Fibroblast of lung (primary cell): ENCODE results near the gene HS3ST1. TPM values are rescaled to one million over a fixed set of nuclear protein-coding genes. Genes with fewer than 3 reads are reported as not detected.
"Not testable (repeated sequence)": the region's sequence is repeated elsewhere in the genome, so short reads cannot be mapped to it uniquely, and the experiment has no call there.

ENCODE experiments used
- DNase-seq, 2 donors: peaks; one replicate each; pipeline versions ENCODE4 v3.0.0 to v3.0.0-alpha.2; 2010; ENCODE audit warnings: low read depth in 2 of 2
- H2AFZ ChIP-seq: 2 replicates; pipeline ENCODE4 v1.5.1; 2012; ENCODE audit warnings: low read length, control low read depth, inconsistent platforms
- H3K27ac ChIP-seq: 2 replicates; pipeline ENCODE4 v1.5.1; 2011; ENCODE audit warnings: low read length, control low read depth; ENCODE audit not compliant: insufficient read depth
- H3K27me3 ChIP-seq: 2 replicates; pipeline ENCODE4 v1.5.1; 2011; ENCODE audit warnings: mild to moderate bottlenecking, low read length; ENCODE audit not compliant: control insufficient read depth, insufficient read depth
- H3K36me3 ChIP-seq: 2 replicates; pipeline ENCODE4 v1.5.1; 2011; ENCODE audit warnings: low read length; ENCODE audit not compliant: control insufficient read depth, insufficient read depth
- H3K4me1 ChIP-seq: 2 replicates; pipeline ENCODE4 v1.5.1; 2011; ENCODE audit warnings: low read length; ENCODE audit not compliant: control insufficient read depth, insufficient read depth; ENCODE audit errors: extremely low read depth
- H3K4me2 ChIP-seq: 2 replicates; pipeline ENCODE4 v1.5.1; 2011; ENCODE audit warnings: low read length, control low read depth; ENCODE audit not compliant: insufficient read depth; ENCODE audit errors: extremely low read depth
- H3K4me3 ChIP-seq, 4 experiments: fragments of 200-600 bp in 1 of 4; sonication (generic) in 1 of 4; replicated peaks in 1 of 4; 2 replicates each; pipeline ENCODE4 v1.5.1; 2011 to 2016; ENCODE audit warnings: low read length in 4 of 4, low read depth in 3 of 4, mild to moderate bottlenecking in 3 of 4, control low read depth in 2 of 4, inconsistent platforms in 1 of 4, mixed read lengths in 1 of 4; ENCODE audit not compliant: insufficient read depth in 1 of 4; ENCODE audit errors: control extremely low read depth in 1 of 4
- H3K79me2 ChIP-seq: 2 replicates; pipeline ENCODE4 v1.5.1; 2012; ENCODE audit warnings: mild to moderate bottlenecking, low read length, inconsistent platforms; ENCODE audit not compliant: control insufficient read depth, insufficient read depth
- H3K9ac ChIP-seq: 2 replicates; pipeline ENCODE4 v1.5.1; 2011; ENCODE audit warnings: mild to moderate bottlenecking, low read length, control low read depth; ENCODE audit not compliant: insufficient read depth
- H3K9me3 ChIP-seq: 2 replicates; pipeline ENCODE4 v1.5.1; 2012; ENCODE audit warnings: low read depth, low read length; ENCODE audit not compliant: control insufficient read depth, insufficient read depth
- H4K20me1 ChIP-seq: 2 replicates; pipeline ENCODE4 v1.5.1; 2011; ENCODE audit warnings: low read length; ENCODE audit not compliant: control insufficient read depth, insufficient read depth; ENCODE audit errors: extremely low read depth
- EZH2 ChIP-seq: IDR thresholded peaks from 2 replicates; pipeline ENCODE4 v1.5.1; 2012; ENCODE audit warnings: low read length, control low read depth, mild to moderate bottlenecking; ENCODE audit errors: missing control alignments
- polyA plus RNA-seq, 2 donors: library from polyadenylated mRNA; depleted of rRNA in 1 of 2; stranded (reverse) in 1 of 2; unstranded in 1 of 2; fragments of >200 nt; gene quantifications; 2 replicates each; pipeline ENCODE4 v1.2.1, GENCODE V29; 2011 to 2012; ENCODE audit warnings: missing spikeins in 1 of 2
- total RNA-seq: library from RNA; depleted of rRNA; stranded (reverse); fragments of >200 nt; gene quantifications from 2 replicates; pipeline ENCODE4 v1.2.1, GENCODE V29; 2014
- TF ChIP-seq, protein P1 (sequence below), 2 donors: IDR thresholded peaks in 1 of 2; conservative IDR thresholded peaks in 1 of 2; 1 replicate in 1 of 2; 2 replicates in 1 of 2; pipeline ENCODE4 v1.5.1; 2011 to 2012; ENCODE audit warnings: low read length in 2 of 2, control low read depth in 1 of 2, inconsistent platforms in 1 of 2, low read depth in 1 of 2, mild to moderate bottlenecking in 1 of 2

Gene HS3ST1
- total and polyA plus RNA-seq, 2 donors (not counting 1 experiment from before 2014, with no cell fraction given): 0.01 TPM; not detected in 1

DNA sequence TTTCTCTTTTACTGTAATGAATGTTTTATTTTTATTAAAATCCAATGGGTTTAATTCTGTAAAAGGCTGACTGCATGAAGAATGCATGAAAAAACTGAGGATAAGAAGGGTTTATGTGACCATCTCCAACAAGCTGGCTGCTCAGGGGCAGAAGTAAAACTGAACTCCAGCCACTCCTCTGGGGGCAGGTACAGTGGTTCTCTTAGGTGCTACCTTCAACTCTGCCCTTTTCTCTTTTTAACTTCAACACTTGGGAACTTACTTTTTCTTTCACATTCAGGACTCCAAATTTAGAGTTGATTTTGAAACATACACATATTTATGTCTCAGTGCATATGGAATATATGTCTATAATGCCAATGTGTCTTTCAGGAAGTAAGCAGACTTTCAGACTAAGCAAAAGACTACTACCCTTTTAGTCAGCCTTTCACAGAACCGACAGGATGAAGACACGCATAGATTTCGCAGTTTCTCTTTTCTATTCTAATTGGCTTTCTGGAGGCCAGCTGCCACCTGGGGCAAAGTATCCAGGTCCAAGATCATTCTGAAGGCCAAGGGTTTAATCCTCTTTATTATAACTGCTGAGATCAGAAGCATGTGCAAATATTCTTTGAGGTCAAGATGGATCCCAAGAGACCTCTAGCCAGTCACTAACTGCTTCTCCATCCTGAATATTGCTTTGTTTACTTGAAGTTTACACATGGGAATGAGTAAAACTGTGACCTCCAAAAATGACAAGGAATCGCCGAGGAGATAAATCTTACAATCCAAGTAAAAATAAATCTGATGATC, 30.7 kb downstream of the HS3ST1 start:
- Histone ChIP-seq H2AFZ (no peak overlapping the region), H3K4me1 (no peaks in the 10 kb centered on the region), H3K79me2 (no peaks in the 10 kb centered on the region), H3K9me3 (no peaks in the 10 kb centered on the region), H3K9ac (no peak overlapping the region), H3K27me3 (no peaks in the 10 kb centered on the region), H4K20me1 (no peaks in the 10 kb centered on the region), H3K4me2 (no peak overlapping the region), H3K27ac (no peak overlapping the region), H3K4me3 (no peak overlapping the region), H3K36me3 (no peaks in the 10 kb centered on the region)
- no peak for DNase-seq
- no peak for TF ChIP-seq EZH2
- TF ChIP-seq, protein P1, sequence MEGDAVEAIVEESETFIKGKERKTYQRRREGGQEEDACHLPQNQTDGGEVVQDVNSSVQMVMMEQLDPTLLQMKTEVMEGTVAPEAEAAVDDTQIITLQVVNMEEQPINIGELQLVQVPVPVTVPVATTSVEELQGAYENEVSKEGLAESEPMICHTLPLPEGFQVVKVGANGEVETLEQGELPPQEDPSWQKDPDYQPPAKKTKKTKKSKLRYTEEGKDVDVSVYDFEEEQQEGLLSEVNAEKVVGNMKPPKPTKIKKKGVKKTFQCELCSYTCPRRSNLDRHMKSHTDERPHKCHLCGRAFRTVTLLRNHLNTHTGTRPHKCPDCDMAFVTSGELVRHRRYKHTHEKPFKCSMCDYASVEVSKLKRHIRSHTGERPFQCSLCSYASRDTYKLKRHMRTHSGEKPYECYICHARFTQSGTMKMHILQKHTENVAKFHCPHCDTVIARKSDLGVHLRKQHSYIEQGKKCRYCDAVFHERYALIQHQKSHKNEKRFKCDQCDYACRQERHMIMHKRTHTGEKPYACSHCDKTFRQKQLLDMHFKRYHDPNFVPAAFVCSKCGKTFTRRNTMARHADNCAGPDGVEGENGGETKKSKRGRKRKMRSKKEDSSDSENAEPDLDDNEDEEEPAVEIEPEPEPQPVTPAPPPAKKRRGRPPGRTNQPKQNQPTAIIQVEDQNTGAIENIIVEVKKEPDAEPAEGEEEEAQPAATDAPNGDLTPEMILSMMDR (conservative IDR thresholded peaks at IDR 0.05 in 1 of 2, IDR thresholded peaks at IDR 0.05 in 1 of 2; ENCODE audit: low read depth in 1 of 2, low read length in 2 of 2): no peak

DNA sequence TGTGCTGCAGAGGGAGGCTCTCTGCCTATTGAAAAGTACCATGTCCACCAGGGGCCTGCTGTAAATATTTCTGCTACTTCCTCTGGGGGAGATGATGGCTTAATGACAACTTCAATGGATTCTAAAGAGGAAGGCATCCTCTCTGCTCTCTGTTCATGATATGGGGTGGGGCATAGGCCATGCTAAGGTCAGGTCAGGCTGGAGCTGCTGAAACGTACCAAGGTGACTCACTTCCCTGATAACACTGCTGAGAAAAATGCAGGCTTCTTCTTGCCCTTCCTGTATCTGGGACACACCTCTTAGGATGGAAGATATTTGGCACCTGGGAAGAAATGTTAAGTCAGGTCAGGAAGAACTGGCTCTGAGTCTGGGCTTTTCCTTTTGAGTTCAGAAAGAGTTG, 31.5 kb downstream of the HS3ST1 start:
- H4K20me1 ChIP-seq: no peaks in the 10 kb centered on the region
- no peak overlapping the region for H3K4me3 ChIP-seq
- H3K4me1 ChIP-seq: no peaks in the 10 kb centered on the region
- no peak overlapping the region for H2AFZ ChIP-seq
- H3K9ac ChIP-seq: no peak overlapping the region
- no peaks in the 10 kb centered on the region for H3K27me3 ChIP-seq
- H3K9me3 ChIP-seq: no peaks in the 10 kb centered on the region
- H3K79me2 ChIP-seq: no peaks in the 10 kb centered on the region
- no peak overlapping the region for H3K4me2 ChIP-seq
- H3K36me3 ChIP-seq: no peaks in the 10 kb centered on the region
- TF ChIP-seq, protein P1 (conservative IDR thresholded peaks at IDR 0.05 in 1 of 2, IDR thresholded peaks at IDR 0.05 in 1 of 2; ENCODE audit: low read depth in 1 of 2, low read length in 2 of 2): no peak
- DNase-seq: no peak
- H3K27ac ChIP-seq: no peak overlapping the region

DNA sequence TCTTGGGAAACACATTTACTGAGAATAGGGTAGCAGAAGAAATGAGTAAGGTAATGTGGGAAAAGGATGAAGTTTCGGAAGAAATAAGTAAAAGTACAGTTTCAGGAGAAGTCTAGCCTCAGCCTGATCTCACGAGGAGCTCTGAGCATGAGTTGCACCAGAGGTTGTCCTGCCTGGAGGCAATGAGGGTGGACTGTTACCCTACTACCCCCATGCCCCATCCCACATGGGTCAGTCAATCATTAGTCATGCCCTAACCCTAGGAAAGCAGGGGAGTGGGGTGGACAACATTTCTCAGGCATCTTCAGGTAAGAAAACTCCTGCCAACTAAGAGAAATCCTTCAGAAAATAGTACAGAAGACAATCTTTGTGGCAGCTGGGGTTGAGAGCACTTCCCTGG, 35.1 kb downstream of the HS3ST1 start:
- TF ChIP-seq EZH2: no peak
- TF ChIP-seq, protein P1 (conservative IDR thresholded peaks at IDR 0.05 in 1 of 2, IDR thresholded peaks at IDR 0.05 in 1 of 2; ENCODE audit: low read depth in 1 of 2, low read length in 2 of 2): no peak
- H3K4me3 ChIP-seq: no peak overlapping the region
- no peak overlapping the region for H2AFZ ChIP-seq
- no peaks in the 10 kb centered on the region for H3K9me3 ChIP-seq
- H3K79me2 ChIP-seq: no peaks in the 10 kb centered on the region
- H3K27me3 ChIP-seq: no peaks in the 10 kb centered on the region
- DNase-seq: no peak
- no peaks in the 10 kb centered on the region for H3K36me3 ChIP-seq
- H3K4me1 ChIP-seq: no peaks in the 10 kb centered on the region
- H4K20me1 ChIP-seq: no peaks in the 10 kb centered on the region
- no peak overlapping the region for H3K9ac ChIP-seq
- no peak overlapping the region for H3K4me2 ChIP-seq
- no peak overlapping the region for H3K27ac ChIP-seq

- H3K36me3 ChIP-seq, H3K9me3 ChIP-seq, H3K27me3 ChIP-seq, H3K4me1 ChIP-seq, DNase-seq, H3K4me3 ChIP-seq, H3K9ac ChIP-seq, H3K79me2 ChIP-seq, H3K4me2 ChIP-seq, H4K20me1 ChIP-seq, H3K27ac ChIP-seq, H2AFZ ChIP-seq: not testable (repeated sequence)
Observed at GRCh38 chr4:11384072-11384471, 44.6 kb downstream of the HS3ST1 start.
